Measurements from ENCODE around the gene LAX1. TPM values are rescaled to one million over a fixed set of nuclear protein-coding genes. Genes with fewer than 3 reads are reported as not detected.

The LAX1 gene
- total RNA-seq, 2 donors from 2014 or later, result 0.54 to 0.99 TPM

- ATAC-seq (ENCODE audit: insufficient number of reproducible peaks, low FRiP score, low read depth) (no peak), DNase-seq (ENCODE audit: low spot score) (no peak)
- TF ChIP-seq CTCF (IDR thresholded peaks at IDR 0.05), result no peak
- Histone ChIP-seq H3K27me3 (replicated peaks; ENCODE audit: insufficient read depth) (no peaks in the 10 kb centered on the region), H3K36me3 (peaks cover 63% of the 10 kb centered on the region), H3K4me3 (no peak overlapping the region), H3K9me3 (no peaks in the 10 kb centered on the region), H3K4me1 (ENCODE audit: control insufficient read depth in 1 of 2, low read depth in 2 of 2) (peaks cover 0 to 4% of the 10 kb centered on the region in 2 donors), H3K27ac (no peak overlapping the region)
These were observed 53.4 kb downstream of the LAX1 start for GRCh38 chr1:203818399-203818798.

DNA sequence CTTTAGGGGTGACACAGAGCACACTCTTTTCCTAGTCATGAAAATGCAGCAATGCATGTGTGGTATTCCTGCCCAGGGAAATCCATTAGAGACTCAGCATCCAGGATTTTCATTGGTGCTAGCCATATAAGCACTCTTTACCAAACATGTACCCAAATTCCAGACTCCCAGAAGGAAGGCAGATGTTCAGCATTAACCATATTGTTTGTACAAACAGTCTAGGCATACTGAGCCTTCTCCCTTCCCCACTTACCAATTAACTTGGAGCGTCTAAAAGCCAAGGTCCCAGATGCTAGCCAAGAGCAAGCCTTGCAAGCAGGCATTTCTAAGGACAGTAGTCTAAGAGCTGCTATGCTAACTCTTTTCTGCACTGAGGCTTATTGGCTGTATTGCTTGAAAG, 58.3 kb downstream of the LAX1 start:
- Histone ChIP-seq H3K27ac (no peak overlapping the region), H3K36me3 (peaks cover 45% of the 10 kb centered on the region)
- no peak for ATAC-seq (ENCODE audit: insufficient number of reproducible peaks, low FRiP score, low read depth)

More for the DNA sequence above, 58.3 kb downstream of the LAX1 start:
- no peak for TF ChIP-seq CTCF (IDR thresholded peaks at IDR 0.05)
- no peaks in the 10 kb centered on the region for H3K9me3 ChIP-seq
- H3K27me3 ChIP-seq (replicated peaks; ENCODE audit: insufficient read depth), result no peaks in the 10 kb centered on the region
- no peak for DNase-seq (ENCODE audit: low spot score)
- peaks cover 6 to 9% of the 10 kb centered on the region in 2 donors for H3K4me1 ChIP-seq (ENCODE audit: control insufficient read depth in 1 of 2, low read depth in 2 of 2)
- H3K4me3 ChIP-seq, result no peak overlapping the region

Other genes starting within 250 kb of the LAX1 start
- 100 to 1,000 TPM; 131 to 138 TPM for gene ATP2B4, start 138.4 kb upstream of the LAX1 start, total RNA-seq
- gene ZBED6, start 30.4 kb downstream of the LAX1 start, total RNA-seq, result 10 to 100 TPM; 19.1 to 31.2 TPM
- gene ZC3H11A, start 30.4 kb downstream of the LAX1 start, total RNA-seq, result 100 to 1,000 TPM in 1 of 2 donors, 10 to 100 TPM in 1; 78.7 to 111 TPM
- 10 to 100 TPM; 16.8 to 55.3 TPM for gene SNRPE, start 96.4 kb downstream of the LAX1 start, total RNA-seq

Measured in thoracic aorta (tissue), 2 donors.